Measurements from ENCODE around the gene HNMT.
"Not testable (repeated sequence)": the region's sequence is repeated elsewhere in the genome, so short reads cannot be mapped to it uniquely, and the experiment has no call there.

HNMT gene

GRCh38 chr2:137964066-137964858 is at the start of gene HNMT:
HNMT (plus strand) TSS chr2:137964473; CDS start chr2:137964492, 19 bp downstream.
- FAIRE-seq: no peak

GRCh38 chr2:137921105-137921880 is 43.0 kb upstream of the HNMT start:
- no peak for FAIRE-seq

- FAIRE-seq: not testable (repeated sequence)
Observed at GRCh38 chr2:137922171-137922570, 42.1 kb upstream of the HNMT start.

- no peak for FAIRE-seq
Observed at GRCh38 chr2:137924019-137924418, 40.3 kb upstream of the HNMT start.

- no peak for FAIRE-seq
Observed at GRCh38 chr2:137925599-137925998, 38.7 kb upstream of the HNMT start.

GRCh38 chr2:137927846-137928245 is 36.4 kb upstream of the HNMT start:
- FAIRE-seq: no peak

GRCh38 chr2:137928547-137929518 is 35.4 kb upstream of the HNMT start:
- FAIRE-seq: no peak

GRCh38 chr2:137929519-137929916 is 34.8 kb upstream of the HNMT start:
- no peak for FAIRE-seq

- no peak for FAIRE-seq
Observed at GRCh38 chr2:137930146-137930545, 34.1 kb upstream of the HNMT start.

GRCh38 chr2:137935591-137935990 is 28.7 kb upstream of the HNMT start:
- no peak for FAIRE-seq

- FAIRE-seq: no peak
Observed at GRCh38 chr2:137937246-137937645, 27.0 kb upstream of the HNMT start.

- FAIRE-seq: no peak
Observed at GRCh38 chr2:137937778-137938177, 26.5 kb upstream of the HNMT start.

GRCh38 chr2:137938204-137938603 is 26.1 kb upstream of the HNMT start:
- FAIRE-seq: no peak

- no peak for FAIRE-seq
Observed at GRCh38 chr2:137939026-137939425, 25.2 kb upstream of the HNMT start.

GRCh38 chr2:137940154-137940553 is 24.1 kb upstream of the HNMT start:
- FAIRE-seq: no peak

- FAIRE-seq: no peak
Observed at GRCh38 chr2:137942037-137942832, 22.0 kb upstream of the HNMT start.

GRCh38 chr2:137942833-137943677 is 21.2 kb upstream of the HNMT start:
- no peak for FAIRE-seq

- FAIRE-seq: no peak
Observed at GRCh38 chr2:137943678-137944347, 20.5 kb upstream of the HNMT start.

- no peak for FAIRE-seq
Observed at GRCh38 chr2:137944714-137945113, 19.6 kb upstream of the HNMT start.

GRCh38 chr2:137945229-137945628 is 19.0 kb upstream of the HNMT start:
- FAIRE-seq: no peak

- no peak for FAIRE-seq
Observed at GRCh38 chr2:137946227-137946626, 18.0 kb upstream of the HNMT start.

Data from islet of Langerhans (tissue), 1 donor.